GM19351 (cell line): ENCODE data around the gene FER.
"Not testable (repeated sequence)": the region's sequence is repeated elsewhere in the genome, so short reads cannot be mapped to it uniquely, and the experiment has no call there.

ENCODE experiments used
- ATAC-seq: cut with Tn5 transposase; IDR thresholded peaks from one replicate; pipeline ENCODE4 v1.9.1; 2021; ENCODE audit warnings: mild to moderate bottlenecking, moderate library complexity; ENCODE audit not compliant: unreplicated experiment

The FER gene

DNA sequence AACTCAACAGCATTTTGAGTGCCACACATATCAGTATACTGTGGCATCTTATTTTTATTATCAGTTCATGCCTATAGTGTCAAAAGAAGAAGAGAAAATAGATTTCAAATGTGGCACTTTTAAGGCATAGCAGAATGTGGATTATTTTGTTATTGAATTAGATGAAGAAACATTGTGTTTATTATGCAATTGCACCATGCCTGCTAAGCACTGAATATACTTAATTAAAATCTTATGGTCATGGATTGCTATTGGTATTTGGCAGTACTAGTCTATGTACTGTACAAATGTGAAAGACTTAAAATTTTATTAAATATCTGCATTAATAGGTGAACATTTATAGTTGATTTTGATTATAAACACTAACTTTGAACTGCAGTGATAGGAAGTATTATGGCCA lies 128.8 kb downstream of the FER start:
- no peak for ATAC-seq

DNA sequence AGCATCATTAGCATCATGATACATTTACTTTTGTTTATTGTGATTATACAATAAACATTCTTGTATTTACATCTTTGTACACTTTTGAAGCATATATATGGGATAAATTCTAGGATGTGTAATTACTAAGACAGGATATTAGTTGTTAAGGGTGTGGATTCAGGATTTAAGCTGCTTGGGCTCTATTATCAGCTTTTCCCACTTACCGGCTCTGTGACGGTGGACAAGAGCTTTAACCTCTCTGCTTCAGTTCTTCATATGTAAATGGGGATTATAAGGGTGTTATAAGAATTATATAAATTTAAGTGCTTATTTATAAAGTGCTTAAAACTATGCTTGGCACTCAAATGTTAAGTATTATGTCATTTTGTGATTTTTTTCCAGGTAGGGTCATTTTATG lies 131.1 kb downstream of the FER start:
- ATAC-seq = no peak

DNA sequence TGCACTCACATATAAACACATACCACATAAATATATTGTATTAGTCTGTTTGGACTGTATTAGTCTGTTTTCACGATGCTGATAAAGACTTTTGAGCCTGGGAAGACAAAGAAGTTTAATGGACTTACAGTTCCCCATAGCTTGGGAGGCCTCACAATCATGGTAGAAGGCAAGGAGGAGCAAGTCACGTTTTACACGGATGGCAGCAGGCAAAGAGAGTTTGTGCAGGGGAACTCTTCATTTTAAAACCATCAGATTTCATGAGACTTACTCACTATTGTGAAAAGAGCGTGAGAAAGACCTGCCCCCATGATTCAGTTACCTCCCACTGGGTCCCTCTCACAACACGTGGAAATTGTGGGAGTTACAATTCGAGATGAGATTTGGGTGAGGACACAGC lies 133.4 kb downstream of the FER start:
- no peak for ATAC-seq

DNA sequence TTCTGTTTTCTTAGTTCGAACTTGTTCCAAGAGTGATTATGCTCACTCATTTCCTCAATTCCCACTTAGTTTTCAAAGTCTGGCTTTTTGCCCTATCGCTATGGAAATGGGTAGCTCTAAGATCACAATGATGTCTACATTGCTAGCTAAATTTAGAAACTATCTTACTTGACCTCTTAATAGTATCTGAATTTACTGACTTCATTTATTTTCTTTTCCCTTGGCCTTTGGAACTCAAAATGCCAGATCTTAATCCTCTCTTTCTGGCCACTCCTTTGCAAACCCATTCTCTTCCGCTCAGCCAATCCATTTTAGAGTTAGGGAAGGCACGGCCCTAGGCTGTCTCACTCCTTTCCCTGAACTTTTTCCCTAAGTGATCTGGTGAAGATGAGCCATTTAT lies 137.0 kb downstream of the FER start:
- ATAC-seq = no peak

DNA sequence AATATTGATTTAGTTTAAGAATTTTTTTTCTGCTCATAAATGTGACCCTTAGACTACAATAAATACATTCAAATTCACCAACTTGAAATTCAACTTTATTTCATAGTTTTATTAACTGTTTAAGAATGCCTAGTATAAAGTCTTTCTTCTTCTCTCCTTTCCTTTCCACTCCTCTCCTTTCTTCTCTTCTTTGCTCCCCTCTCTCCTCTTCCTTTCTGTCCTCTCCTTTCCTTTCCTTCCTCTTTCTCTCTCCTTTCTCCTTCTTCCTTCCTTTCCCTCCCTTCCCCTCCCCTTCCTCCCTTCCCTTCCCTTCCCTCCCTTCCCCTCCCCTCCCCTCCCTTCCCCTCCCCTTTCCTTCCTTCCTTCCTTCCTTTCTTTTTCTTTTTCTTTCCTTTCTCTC lies 150.6 kb downstream of the FER start:
- ATAC-seq = no peak

- no peak for ATAC-seq
Measured at GRCh38 chr5:108898707-108899106, 151.0 kb downstream of the FER start.

GRCh38 chr5:108899244-108899643 lies 151.5 kb downstream of the FER start:
- ATAC-seq = not testable (repeated sequence)

GRCh38 chr5:108900668-108901067 lies 153.0 kb downstream of the FER start:
- no peak for ATAC-seq

GRCh38 chr5:108905805-108906204 lies 158.1 kb downstream of the FER start:
- no peak for ATAC-seq

GRCh38 chr5:108910627-108911026 lies 162.9 kb downstream of the FER start:
- no peak for ATAC-seq

DNA sequence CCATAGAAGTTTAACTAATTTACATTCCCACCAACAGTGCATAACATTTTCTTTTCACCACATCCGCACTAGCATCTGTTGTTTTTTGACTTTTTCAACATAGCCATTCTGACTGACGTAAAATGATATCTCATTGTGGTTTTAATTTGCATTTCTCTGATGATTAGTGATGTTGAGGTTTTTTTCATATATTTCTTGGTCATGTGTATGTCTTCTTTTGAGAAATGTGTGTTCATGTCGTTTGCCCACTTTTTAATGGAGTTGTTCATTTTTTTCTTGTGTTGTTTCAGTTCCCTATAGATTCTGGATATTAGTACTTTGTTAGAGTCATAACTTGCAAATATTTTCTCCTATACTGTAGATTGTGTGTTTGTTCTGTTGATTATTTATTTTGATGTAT lies 163.4 kb downstream of the FER start:
- peak; percentile 76 for ATAC-seq

DNA sequence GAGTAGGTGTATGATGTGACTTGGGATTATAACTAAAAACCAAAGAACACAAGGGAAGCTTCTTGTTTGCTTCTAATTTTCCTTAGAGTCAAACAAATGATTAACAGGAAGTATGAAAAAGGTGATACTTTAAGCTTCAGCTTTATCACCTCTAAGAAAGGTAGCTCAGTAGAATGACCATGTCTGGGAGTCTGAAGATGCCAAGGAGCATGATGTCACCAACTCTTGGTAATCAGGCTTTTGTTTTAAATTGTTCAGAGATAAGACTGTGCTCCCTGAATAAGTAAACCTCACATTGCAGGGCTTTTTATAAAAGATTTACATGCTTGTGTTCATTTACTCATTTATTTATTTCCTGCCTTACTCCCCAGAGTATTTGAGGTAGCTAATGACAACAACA lies 169.9 kb downstream of the FER start:
- no peak for ATAC-seq

- peak; percentile 45 for ATAC-seq
Measured at GRCh38 chr5:108919591-108920326, 172.1 kb downstream of the FER start.

- no peak for ATAC-seq
Measured at GRCh38 chr5:108924457-108924961, 176.8 kb downstream of the FER start.

GRCh38 chr5:108925073-108925472 lies 177.4 kb downstream of the FER start:
- no peak for ATAC-seq

DNA sequence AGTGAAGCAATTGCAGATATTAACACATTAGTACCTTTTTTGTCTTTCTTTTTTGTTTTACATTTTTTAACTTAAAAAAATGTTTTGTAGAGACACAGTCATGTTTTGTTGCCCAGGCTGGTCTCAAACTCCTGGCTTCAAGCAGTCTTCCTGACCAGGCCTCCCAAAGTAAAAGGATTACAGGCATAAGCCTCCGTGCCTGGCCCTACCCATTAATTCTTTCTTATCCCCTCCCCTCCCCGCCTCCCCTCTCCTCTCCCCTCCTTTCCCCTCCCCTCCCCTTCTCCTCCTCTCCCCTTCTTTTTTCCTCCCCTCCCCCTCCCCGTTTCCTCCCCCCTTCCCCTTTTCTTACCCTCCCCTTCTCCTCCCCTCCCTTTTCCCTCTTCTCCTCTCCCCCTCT lies 182.4 kb downstream of the FER start:
- ATAC-seq = no peak

- no peak for ATAC-seq
Measured at GRCh38 chr5:108935611-108936010, 187.9 kb downstream of the FER start.

- no peak for ATAC-seq
Measured at GRCh38 chr5:108937221-108937620, 189.5 kb downstream of the FER start.

DNA sequence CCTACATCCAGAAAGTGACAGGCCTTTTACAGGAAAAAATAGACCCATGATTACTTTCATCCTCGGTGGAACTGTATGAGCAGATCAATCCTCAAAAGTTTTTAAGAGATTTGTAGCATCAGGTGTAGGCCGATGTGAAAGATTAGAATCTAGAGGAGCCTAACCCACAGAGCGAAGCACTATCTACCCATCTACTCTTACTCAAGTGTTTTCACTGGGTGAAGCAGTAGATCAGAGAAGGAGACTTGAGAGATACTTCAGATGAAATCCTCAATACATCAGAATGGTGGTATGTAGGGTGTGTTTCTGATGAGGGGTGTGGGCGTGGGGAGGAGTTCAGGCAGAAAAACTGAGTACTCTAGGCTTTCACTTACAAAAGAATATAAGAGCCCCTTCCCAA lies 192.8 kb downstream of the FER start:
- ATAC-seq = no peak

- no peak for ATAC-seq
Measured at GRCh38 chr5:108941746-108942145, 194.0 kb downstream of the FER start.

DNA sequence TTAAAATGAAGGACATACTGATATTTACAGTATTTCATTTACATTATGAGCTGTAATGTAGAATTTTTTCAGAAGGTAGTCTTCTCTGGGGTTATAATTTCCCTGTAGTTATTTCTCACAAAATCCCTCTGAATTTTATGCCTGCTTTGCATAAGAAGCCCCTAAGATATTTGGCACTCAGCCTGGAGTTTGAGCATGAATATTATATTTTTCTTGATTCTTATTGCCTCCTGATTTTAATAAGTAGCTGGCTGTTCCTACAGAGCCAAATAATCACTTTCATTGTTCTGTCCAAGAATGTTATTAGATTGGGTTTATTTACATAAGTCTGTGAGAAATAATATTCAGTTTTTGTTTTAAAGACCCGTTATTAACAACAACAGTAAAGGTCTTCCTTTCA lies 195.0 kb downstream of the FER start:
- no peak for ATAC-seq

- ATAC-seq = no peak
Measured at GRCh38 chr5:108945094-108945493, 197.4 kb downstream of the FER start.

- ATAC-seq = no peak
Measured at GRCh38 chr5:108946008-108946407, 198.3 kb downstream of the FER start.
